IMR-90 (cell line): ENCODE data around the gene SLC6A4. TPM values are rescaled to one million over a fixed set of nuclear protein-coding genes. Genes with fewer than 3 reads are reported as not detected.

ENCODE experiments used
- ATAC-seq: fragments of 200-7000 bp; cut with Tn5 transposase; 2 replicates; pipeline ENCODE4 v1.9.1; 2020; ENCODE audit warnings: low read depth, mild to moderate bottlenecking, moderate library complexity
- BruUV-seq: library from RNA; stranded (reverse); fragments of 400-500 nt; replicated peaks from 2 replicates; lab custom pipeline; 2021; lab: Mats Ljungman, UMichigan
- CTCF ChIA-PET: fragments of 300-600 bp; formaldehyde crosslinking; extraction: SDS; loops from one replicate; lab custom pipeline; 2021; ENCODE audit warnings: antibody characterized with exemption; lab: Yijun Ruan, JAX
- POLR2A ChIA-PET: fragments of 300-600 bp; sonication (Branson Sonifier 250); formaldehyde crosslinking; loops from one replicate; lab custom pipeline; 2022; ENCODE audit warnings: antibody characterized with exemption; ENCODE audit not compliant: unreplicated experiment; lab: Charles Lee
- DNase-seq: peaks from one replicate; pipeline ENCODE4 v3.0.0; 2013
- H2AFZ ChIP-seq: replicated peaks from 2 replicates; pipeline ENCODE3; 2013; ENCODE audit warnings: low read length, mild to moderate bottlenecking; ENCODE audit not compliant: poor library complexity
- H2AK5ac ChIP-seq: 2 replicates; pipeline ENCODE4 v1.6.1; 2013; ENCODE audit warnings: low read depth, low read length, inconsistent platforms
- H2AK9ac ChIP-seq: replicated peaks from 2 replicates; pipeline ENCODE3; 2013; ENCODE audit warnings: mild to moderate bottlenecking, low read depth, low read length, moderate library complexity; ENCODE audit not compliant: poor library complexity
- H2BK120ac ChIP-seq: 2 replicates; pipeline ENCODE4 v1.6.1; 2013; ENCODE audit warnings: low read depth, low read length, inconsistent platforms
- H2BK15ac ChIP-seq: 3 replicates; pipeline ENCODE4 v1.6.1; 2013; ENCODE audit warnings: low read depth, low read length, inconsistent platforms
- H2BK20ac ChIP-seq: 2 replicates; pipeline ENCODE4 v1.6.1; 2013; ENCODE audit warnings: low read depth, mild to moderate bottlenecking, inconsistent platforms, low read length, moderate library complexity
- H2BK5ac ChIP-seq: 2 replicates; pipeline ENCODE4 v1.6.1; 2013; ENCODE audit warnings: mild to moderate bottlenecking, low read depth, low read length, inconsistent platforms; ENCODE audit not compliant: poor library complexity, severe bottlenecking
- H3K14ac ChIP-seq: replicated peaks from 2 replicates; pipeline ENCODE4 v1.6.1; 2013; ENCODE audit warnings: low read depth, low read length, inconsistent platforms
- H3K18ac ChIP-seq: 2 replicates; pipeline ENCODE4 v1.6.1; 2013; ENCODE audit warnings: low read depth, low read length, control low read depth
- H3K23ac ChIP-seq: 2 replicates; pipeline ENCODE4 v1.6.1; 2013; ENCODE audit warnings: low read depth, low read length, inconsistent platforms
- H3K27ac ChIP-seq: 2 replicates; pipeline ENCODE4 v1.5.1; 2013; ENCODE audit warnings: mild to moderate bottlenecking, control low read depth, low read length; ENCODE audit not compliant: insufficient read depth
- H3K27me3 ChIP-seq: 2 replicates; pipeline ENCODE4 v1.6.1; 2013; ENCODE audit warnings: low read length; ENCODE audit not compliant: control insufficient read depth, insufficient read depth
- H3K36me3 ChIP-seq: 2 replicates; pipeline ENCODE4 v1.6.1; 2013; ENCODE audit warnings: low read length, mixed read lengths; ENCODE audit not compliant: control insufficient read depth, insufficient read depth
- H3K4ac ChIP-seq: 2 replicates; pipeline ENCODE4 v1.6.1; 2013; ENCODE audit warnings: low read depth, low read length, inconsistent platforms
- H3K4me1 ChIP-seq: 2 replicates; pipeline ENCODE4 v1.6.1; 2013; ENCODE audit warnings: low read length, mixed read lengths; ENCODE audit not compliant: control insufficient read depth, insufficient read depth
- H3K4me2 ChIP-seq: 2 replicates; pipeline ENCODE4 v1.6.1; 2013; ENCODE audit warnings: low read depth, mild to moderate bottlenecking, control low read depth, low read length, moderate library complexity
- H3K4me3 ChIP-seq: 2 replicates; pipeline ENCODE4 v1.5.1; 2013; ENCODE audit warnings: low read depth, mild to moderate bottlenecking, control low read depth, low read length, moderate library complexity; ENCODE audit not compliant: insufficient read depth
- H3K56ac ChIP-seq: 2 replicates; pipeline ENCODE4 v1.6.1; 2013; ENCODE audit warnings: low read length, inconsistent platforms; ENCODE audit not compliant: insufficient read depth; ENCODE audit errors: extremely low read depth
- H3K79me1 ChIP-seq, 2 experiments: 2 replicates each; pipeline ENCODE4 v1.6.1; 2013; ENCODE audit warnings: low read length in 2 of 2, inconsistent platforms in 1 of 2, low read depth in 1 of 2
- H3K9ac ChIP-seq: 2 replicates; pipeline ENCODE4 v1.6.1; 2013; ENCODE audit warnings: low read depth, low read length, control low read depth
- H3K9me1 ChIP-seq: 2 replicates; pipeline ENCODE4 v1.6.1; 2013; ENCODE audit warnings: low read length, inconsistent platforms; ENCODE audit not compliant: insufficient read depth
- H3K9me3 ChIP-seq: 2 replicates; pipeline ENCODE4 v1.6.1; 2013; ENCODE audit warnings: low read length; ENCODE audit not compliant: control insufficient read depth, insufficient read depth
- H4K20me1 ChIP-seq: 2 replicates; pipeline ENCODE4 v1.6.1; 2013; ENCODE audit warnings: low read length, inconsistent platforms; ENCODE audit not compliant: insufficient read depth
- H4K5ac ChIP-seq: 2 replicates; pipeline ENCODE4 v1.6.1; 2013; ENCODE audit warnings: mild to moderate bottlenecking, low read depth, low read length, control low read depth
- H4K8ac ChIP-seq, 2 experiments: 2 replicates each; pipeline ENCODE4 v1.6.1; 2013; ENCODE audit warnings: low read depth in 2 of 2, low read length in 2 of 2, control low read depth in 1 of 2, inconsistent platforms in 1 of 2
- H4K91ac ChIP-seq: 2 replicates; pipeline ENCODE4 v1.6.1; 2013; ENCODE audit warnings: low read depth, low read length, inconsistent platforms; ENCODE audit not compliant: insufficient read depth
- BHLHE40 ChIP-seq: fragments of 150-350 bp; IDR thresholded peaks from 2 replicates; pipeline ENCODE4 v1.6.1; 2016; ENCODE audit warnings: mild to moderate bottlenecking, low read depth, low read length
- CHD1 ChIP-seq: IDR thresholded peaks from 2 replicates; pipeline ENCODE4 v1.6.1; 2012; ENCODE audit warnings: low read depth, low read length, improper control_type of control experiment
- MAFK ChIP-seq: IDR thresholded peaks from 2 replicates; pipeline ENCODE4 v1.6.1; 2012; ENCODE audit warnings: low read depth, low read length, improper control_type of control experiment
- MAZ ChIP-seq: IDR thresholded peaks from 2 replicates; pipeline ENCODE4 v1.6.1; 2012; ENCODE audit warnings: low read depth, mild to moderate bottlenecking, low read length, improper control_type of control experiment, moderate library complexity, borderline replicate concordance
- NFE2L2 ChIP-seq: fragments of 150-350 bp; IDR thresholded peaks from 2 replicates; pipeline ENCODE4 v1.6.1; 2016; ENCODE audit warnings: low read depth, mild to moderate bottlenecking, low read length
- RFX5 ChIP-seq: IDR thresholded peaks from 2 replicates; pipeline ENCODE4 v1.8.0; 2012; ENCODE audit warnings: low read depth, mild to moderate bottlenecking, low read length, moderate library complexity
- SMC3 ChIP-seq: fragments of 150-350 bp; IDR thresholded peaks from 2 replicates; pipeline ENCODE4 v1.6.1; 2016; ENCODE audit warnings: low read depth, mild to moderate bottlenecking, antibody characterized with exemption, low read length, moderate library complexity
- WGBS, 2 experiments: methylation state at CpG; one replicate each; pipeline versions ENCODE4 v1.1.5 to v1.1.7; 2013; ENCODE audit warnings: missing lambda C conversion rate in 2 of 2; ENCODE audit not compliant: insufficient read length in 1 of 2; ENCODE audit errors: extremely low coverage in 2 of 2; 5-methylcytosine and 5-hydroxymethylcytosine counted together
- dilution Hi-C: fragments of 300-500 bp; cut with HindIII; formaldehyde crosslinking; loops from one replicate; pipeline ENCODE4 v1.14.3; 2018; ENCODE audit warnings: low sequenced_read_pairs; ENCODE audit not compliant: unreplicated experiment
- in situ Hi-C: fragments of 300-500 bp; cut with MboI; formaldehyde crosslinking; loops from 3 replicates; pipeline ENCODE4 v1.14.3; 2019; ENCODE audit warnings: low sequenced_read_pairs, inconsistent platforms, mixed read lengths
- intact Hi-C: fragments of 100-400 bp; cut with micrococcal nuclease; formaldehyde crosslinking; loops from 2 replicates; pipeline ENCODE4 v1.10.0; 2022
- polyA plus RNA-seq, 3 experiments: library from polyadenylated mRNA; depleted of rRNA; stranded (reverse); fragments of >200 nt; gene quantifications; 2 replicates each; pipeline ENCODE4 v1.2.3, GENCODE V29; 2012; ENCODE audit warnings: low replicate concordance in 1 of 3
- total RNA-seq: library from RNA; depleted of rRNA; stranded (reverse); fragments of >200 nt; gene quantifications from 2 replicates; pipeline ENCODE4 v1.2.3, GENCODE V29; 2012
- TF ChIP-seq, protein P1 (sequence below): fragments of 150-350 bp; IDR thresholded peaks from 2 replicates; pipeline ENCODE4 v1.6.1; 2017; ENCODE audit warnings: mild to moderate bottlenecking, antibody characterized with exemption, low read length, low read depth
- TF ChIP-seq, protein P2 (sequence below): fragments of 150-350 bp; IDR thresholded peaks from 2 replicates; pipeline ENCODE4 v1.6.1; 2016; ENCODE audit warnings: low read depth, mild to moderate bottlenecking, low read length, moderate library complexity, borderline replicate concordance

The SLC6A4 gene
- total and polyA plus RNA-seq, 2 of the 4 experiments (the other 2 are of a cell fraction) = under 0.01 TPM; not detected in 1

DNA sequence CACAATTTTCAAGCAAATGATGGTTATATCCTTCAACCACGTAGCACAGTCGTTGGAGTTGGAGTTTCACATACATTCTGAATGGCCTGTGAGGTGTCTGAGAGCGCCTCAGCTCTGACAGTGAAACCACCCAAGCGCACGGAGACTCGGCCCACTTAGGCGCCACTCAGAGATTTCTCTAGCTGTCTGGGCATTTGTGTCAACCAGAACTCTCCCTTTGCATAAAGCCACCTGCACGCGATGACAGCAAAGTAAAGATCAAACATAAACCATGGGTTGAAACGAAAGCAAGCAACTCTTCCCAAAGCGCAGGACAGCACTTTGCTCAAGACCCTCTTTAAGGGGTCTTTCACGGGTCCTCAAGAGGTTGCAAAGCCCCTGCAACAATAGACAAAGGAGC lies 533 bp downstream of the SLC6A4 start:
- H3K56ac ChIP-seq = no peak overlapping the region
- no peak overlapping the region for H3K4ac ChIP-seq
- POLR2A ChIA-PET = interaction anchor here (0.6 kb wide), 1 partner anchor 640 kb away, joined by 3 read pairs; no protein-coding TSS in a partner anchor
- no peaks in the 10 kb centered on the region for H3K79me1 ChIP-seq
- no peak overlapping the region for H2BK20ac ChIP-seq
- H3K23ac ChIP-seq = peak overlapping the region; percentile 31
- H3K14ac ChIP-seq = no peak overlapping the region
- H3K18ac ChIP-seq = no peak overlapping the region
- no peak overlapping the region for H4K5ac ChIP-seq
- CTCF ChIA-PET = interaction anchor here (1.0 kb wide), 1 partner anchor 36 kb away, joined by 5 read pairs; no protein-coding TSS in a partner anchor
- H4K8ac ChIP-seq = no peak overlapping the region
- WGBS, 2 experiments = 27% methylated on average over 4 of the region's 12 CpGs; no CpG with 5 or more reads in 1 of the 2 experiments
- TF ChIP-seq RFX5 (no peak), BHLHE40 (no peak), CHD1 (no peak), SMC3 (no peak), NFE2L2 (no peak), MAFK (no peak), MAZ (no peak)
- TF ChIP-seq, protein P1, sequence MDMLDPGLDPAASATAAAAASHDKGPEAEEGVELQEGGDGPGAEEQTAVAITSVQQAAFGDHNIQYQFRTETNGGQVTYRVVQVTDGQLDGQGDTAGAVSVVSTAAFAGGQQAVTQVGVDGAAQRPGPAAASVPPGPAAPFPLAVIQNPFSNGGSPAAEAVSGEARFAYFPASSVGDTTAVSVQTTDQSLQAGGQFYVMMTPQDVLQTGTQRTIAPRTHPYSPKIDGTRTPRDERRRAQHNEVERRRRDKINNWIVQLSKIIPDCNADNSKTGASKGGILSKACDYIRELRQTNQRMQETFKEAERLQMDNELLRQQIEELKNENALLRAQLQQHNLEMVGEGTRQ = no peak
- TF ChIP-seq, protein P2, sequence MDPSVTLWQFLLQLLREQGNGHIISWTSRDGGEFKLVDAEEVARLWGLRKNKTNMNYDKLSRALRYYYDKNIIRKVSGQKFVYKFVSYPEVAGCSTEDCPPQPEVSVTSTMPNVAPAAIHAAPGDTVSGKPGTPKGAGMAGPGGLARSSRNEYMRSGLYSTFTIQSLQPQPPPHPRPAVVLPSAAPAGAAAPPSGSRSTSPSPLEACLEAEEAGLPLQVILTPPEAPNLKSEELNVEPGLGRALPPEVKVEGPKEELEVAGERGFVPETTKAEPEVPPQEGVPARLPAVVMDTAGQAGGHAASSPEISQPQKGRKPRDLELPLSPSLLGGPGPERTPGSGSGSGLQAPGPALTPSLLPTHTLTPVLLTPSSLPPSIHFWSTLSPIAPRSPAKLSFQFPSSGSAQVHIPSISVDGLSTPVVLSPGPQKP = no peak
- H4K20me1 ChIP-seq = no peaks in the 10 kb centered on the region
- no peak overlapping the region for H3K9ac ChIP-seq
- H3K4me1 ChIP-seq = peaks cover 5% of the 10 kb centered on the region; the same call in 1 of the 2 replicates
- no peak overlapping the region for H3K27ac ChIP-seq
- H2BK5ac ChIP-seq = no peak overlapping the region
- intact Hi-C loops (no loop called here), in situ Hi-C loops (no loop called here), dilution Hi-C loops (no loop called here)
- peak overlapping the region; percentile 77 for H3K4me2 ChIP-seq
- no TSS peak for BruUV-seq
- H2BK15ac ChIP-seq = no peak overlapping the region
- no peak overlapping the region for H2BK120ac ChIP-seq
- H3K4me3 ChIP-seq = peak overlapping the region; percentile 48
- no peaks in the 10 kb centered on the region for H3K9me1 ChIP-seq
- no peak for ATAC-seq
- no peak overlapping the region for H2AK9ac ChIP-seq
- H3K9me3 ChIP-seq = no peaks in the 10 kb centered on the region; the same call in 1 of the 2 replicates
- peaks cover 79% of the 10 kb centered on the region for H3K27me3 ChIP-seq
- no peak for DNase-seq
- no peak overlapping the region for H2AK5ac ChIP-seq
- peak overlapping the region; percentile 85 for H2AFZ ChIP-seq
- no peaks in the 10 kb centered on the region for H3K36me3 ChIP-seq
- H4K91ac ChIP-seq = no peak overlapping the region
